Stimulated activated CD4-positive, alpha-beta T cell treated with anti-CD3 and anti-CD28 coated beads, Interleukin-1b, Interleukin-23, amount 100 ng/mL, for 4 hours (primary cell): ENCODE data around the gene APLF.
A peak's percentile ranks its signal among the peaks of the same experiment; 100 is the strongest.
"Not testable (repeated sequence)": the region's sequence is repeated elsewhere in the genome, so short reads cannot be mapped to it uniquely, and the experiment has no call there.

Source experiments
- DNase-seq, 2 donors: peaks; one replicate each; pipeline ENCODE4 v3.0.0-alpha.2; 2020; ENCODE audit warnings: low read depth in 2 of 2

The APLF gene

DNA sequence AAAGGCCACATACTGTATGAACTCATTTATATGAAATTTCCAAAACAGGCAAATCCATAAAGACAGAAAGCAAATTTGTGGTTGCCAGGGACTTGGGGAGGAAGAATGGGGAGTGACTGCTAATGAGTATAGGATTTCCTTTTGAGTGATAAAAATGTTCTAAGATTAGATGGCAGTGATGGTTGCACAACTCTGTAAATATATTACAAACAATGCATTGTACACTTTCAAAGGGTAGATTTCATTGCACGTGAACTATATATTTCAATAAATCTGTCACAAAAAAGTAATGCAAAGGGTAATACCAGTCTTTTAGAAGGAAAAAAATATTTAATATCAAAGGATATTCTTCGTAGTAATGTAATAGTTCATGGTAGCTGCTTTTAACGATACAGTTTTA is 112.3 kb downstream of the APLF start:
- DNase-seq: no peak

DNA sequence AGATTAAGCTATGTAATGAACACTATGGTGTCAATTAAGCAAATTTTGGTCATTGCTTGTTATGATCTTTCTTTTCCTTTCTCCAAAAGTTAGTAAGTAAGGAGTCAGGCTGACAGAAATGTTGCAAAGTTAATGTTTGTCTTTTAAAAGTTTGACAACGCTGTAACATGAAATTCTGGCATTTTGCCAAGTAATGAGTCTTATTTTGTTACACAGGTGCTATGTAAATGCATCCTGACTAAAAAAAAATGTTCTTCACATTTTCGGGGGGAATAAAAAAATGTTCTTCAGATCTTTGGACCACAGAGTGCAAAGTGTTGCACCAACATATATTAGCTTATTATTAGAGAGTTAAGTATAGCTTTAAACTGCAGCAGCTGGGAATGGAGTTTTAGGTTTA is 121.2 kb downstream of the APLF start:
- no peak for DNase-seq

DNA sequence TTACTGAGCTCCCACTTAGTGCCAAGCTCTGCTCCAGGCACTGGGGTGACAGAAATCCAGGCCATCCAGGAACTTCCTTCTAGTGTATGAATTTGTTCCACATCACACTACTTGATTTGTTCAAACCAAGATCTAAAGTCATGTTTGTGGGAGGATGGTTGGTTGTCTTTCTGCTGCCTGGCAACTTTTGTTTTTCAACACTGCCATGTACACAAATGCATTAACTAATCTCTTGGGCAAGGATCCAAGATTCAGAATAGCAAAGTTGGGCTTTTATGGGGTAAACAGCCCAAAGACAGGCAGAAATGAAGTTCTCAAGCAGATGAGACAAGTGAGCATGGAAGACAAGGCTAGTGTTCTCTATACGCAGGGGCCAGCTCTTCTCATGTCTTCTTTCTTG is 122.6 kb downstream of the APLF start:
- no peak for DNase-seq

DNA sequence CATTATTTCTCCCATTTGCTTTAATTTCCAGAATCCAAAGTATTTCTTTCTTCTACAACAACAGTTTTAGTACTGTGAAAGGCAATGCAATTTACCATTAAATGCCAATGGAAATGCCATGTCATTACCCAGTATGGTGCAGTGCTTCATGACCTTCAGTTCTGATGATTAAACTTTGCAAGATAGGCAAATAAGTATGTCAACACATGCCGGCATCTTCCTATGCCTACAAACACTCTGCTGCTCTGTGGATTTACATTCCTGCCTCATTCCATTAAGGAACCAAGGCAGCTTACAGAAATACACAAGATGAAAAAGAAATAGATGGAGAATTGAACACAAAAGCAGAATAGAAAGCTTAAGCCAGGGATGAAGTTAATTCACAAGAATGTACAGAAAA is 123.3 kb downstream of the APLF start:
- no peak for DNase-seq

DNA sequence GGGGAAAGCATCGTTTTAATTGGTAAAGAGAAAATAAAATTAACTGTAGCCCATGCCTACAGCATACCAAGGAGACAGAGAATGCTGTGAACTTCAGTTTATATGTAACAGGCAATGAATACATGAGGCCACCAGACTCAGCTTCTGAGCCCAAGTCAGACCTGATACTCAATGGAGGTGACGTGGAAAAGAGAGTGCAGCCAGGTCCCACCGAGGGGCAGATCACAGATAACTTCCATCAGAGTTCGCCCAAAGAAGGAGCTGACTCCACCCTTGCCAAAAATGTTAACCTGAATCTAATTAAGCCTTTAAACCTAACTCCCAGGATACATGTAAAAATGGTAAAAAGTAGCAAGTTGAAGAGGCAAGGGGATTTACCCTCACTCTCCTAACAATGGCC is 123.8 kb downstream of the APLF start:
- no peak for DNase-seq

DNA sequence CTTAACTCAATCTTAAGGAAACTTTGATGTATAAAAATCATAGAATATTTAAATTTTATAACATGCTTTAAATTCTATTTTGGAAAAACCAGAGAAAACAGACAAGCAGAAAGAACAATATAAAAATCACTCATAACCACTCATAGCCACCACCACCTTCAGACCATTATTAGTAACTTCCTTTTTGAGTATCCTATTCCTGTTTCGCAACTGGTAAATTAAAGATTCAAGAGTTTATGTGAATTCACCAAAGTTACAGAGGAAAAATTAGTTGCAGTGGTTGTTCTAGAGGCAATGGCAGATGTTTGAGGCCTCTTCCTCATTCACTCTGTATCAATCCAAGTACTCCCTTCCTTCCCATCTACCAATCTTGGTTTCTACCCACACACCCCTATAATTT is 126.7 kb downstream of the APLF start:
- DNase-seq: no peak

DNA sequence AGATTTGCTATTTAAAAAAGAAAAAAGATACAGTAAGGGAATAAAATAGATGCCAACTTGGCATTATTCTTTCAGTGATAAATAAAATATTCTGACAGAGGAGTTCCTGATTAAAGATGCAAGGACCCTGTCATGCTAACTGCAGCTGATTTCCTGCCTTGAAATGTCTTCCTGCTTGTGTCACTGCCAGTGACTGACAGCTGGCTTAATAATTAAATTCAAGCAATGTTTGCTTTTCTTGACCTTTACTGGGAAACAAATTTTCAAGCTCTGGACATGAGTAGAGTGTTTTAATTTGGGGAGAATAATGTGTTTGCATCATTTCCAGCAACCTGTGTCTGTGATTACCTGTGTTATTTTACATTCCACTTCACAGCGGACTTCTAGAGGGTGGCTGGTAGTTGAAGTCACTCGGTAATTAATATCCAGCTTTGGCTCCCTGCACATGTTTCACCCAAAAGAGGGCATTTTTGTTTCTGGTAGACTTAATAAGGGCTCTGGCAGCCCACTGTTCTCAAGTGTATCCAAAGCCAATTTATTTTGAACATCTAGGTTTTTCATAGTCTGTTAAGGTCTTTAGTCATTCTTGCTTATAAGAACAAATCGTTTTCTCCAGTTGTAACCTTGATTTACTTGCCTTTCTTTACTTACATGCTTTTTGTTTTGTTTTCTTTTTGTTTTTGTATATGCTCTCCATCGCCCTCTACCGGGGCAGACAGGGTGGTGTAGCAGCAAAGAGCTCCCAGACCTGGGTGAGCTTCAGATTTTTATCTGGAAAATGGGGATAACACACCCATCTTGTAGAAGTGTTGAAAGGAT is 127.5 kb downstream of the APLF start:
- peak; percentile 34 to 40 for DNase-seq

DNA sequence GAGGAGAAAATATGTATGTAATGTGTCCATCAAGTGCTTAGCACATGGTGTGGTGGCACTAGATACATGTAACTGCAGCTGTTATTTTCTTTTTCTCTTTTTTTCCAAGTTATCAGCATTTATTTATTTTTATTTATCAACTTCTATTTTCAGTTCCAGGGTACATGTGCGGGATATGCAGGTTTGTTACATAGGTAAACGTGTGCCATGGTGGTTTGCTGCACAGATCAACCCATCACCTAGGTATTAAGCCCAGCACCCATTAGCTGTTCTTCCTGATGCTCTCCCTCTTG is 128.1 kb downstream of the APLF start:
- not testable (repeated sequence) for DNase-seq

DNA sequence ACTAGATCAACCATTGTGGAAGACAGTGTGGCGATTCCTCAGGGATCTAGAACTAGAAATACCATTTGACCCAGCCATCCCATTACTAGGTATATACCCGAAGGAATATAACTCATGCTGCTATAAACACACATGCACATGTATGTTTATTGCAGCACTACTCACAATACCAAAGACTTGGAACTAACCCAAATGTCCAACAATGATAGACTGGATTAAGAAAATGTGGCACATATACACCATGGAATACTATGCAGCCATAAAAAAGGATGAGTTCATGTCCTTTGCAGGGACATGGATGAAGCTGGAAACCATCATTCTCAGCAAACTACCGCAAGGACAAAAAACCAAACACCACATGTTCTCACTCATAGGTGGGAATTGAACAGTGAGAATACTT is 133.1 kb downstream of the APLF start:
- DNase-seq: not testable (repeated sequence)

DNA sequence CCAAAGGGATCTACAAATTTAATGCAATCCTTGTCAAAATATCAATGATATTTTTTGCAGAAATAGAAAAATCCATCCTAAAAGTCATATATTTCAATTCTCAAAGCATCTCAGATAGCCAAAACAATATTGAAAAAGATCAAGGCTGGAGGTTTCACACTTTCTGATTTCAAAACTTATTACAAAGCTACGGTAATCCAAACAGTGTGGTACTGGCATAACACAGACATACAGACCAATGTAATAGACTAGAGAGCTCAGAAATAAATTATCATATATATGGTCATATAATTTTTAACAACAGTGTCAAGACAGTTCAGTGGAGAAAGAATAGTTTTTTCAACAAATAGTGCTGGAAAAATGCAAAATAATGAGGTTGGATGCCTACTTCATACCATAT is 135.7 kb downstream of the APLF start:
- DNase-seq: no peak

DNA sequence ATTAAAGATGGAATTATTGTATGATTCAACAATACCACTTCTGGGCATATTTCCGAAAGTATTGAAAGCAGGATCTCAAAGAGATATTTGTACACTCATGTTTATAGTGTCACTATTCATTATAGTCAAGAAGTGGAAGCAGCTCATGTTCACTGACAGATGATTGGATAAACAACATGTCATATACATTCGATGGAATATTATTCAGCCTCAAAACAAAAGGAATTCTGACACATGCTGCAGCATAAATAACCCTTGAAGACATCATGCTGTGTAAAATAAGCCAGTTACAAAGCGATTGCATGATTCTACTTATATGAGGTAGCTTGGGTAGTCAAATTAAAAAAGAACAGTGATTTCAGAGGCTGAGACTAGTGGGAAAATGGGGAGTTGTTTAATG is 136.7 kb downstream of the APLF start:
- DNase-seq: no peak

DNA sequence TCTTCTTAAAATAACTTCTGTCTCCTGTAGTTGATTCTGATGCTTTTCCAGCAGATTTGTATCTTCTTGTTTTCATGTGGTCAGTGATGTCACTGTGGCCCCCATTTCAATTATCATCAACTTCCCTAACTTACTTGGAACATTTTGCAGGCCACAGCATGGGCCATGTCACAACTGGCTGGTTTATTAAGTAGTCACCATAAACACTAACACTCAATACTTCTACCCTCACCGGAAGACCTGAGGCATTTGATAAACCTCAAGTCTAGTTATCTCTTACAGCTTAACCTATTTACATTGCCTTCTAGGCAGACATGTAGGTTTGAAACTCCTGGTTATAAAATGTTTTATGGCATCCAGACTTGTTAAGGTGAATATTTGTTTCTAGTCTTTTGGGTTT is 138.6 kb downstream of the APLF start:
- DNase-seq: no peak

DNA sequence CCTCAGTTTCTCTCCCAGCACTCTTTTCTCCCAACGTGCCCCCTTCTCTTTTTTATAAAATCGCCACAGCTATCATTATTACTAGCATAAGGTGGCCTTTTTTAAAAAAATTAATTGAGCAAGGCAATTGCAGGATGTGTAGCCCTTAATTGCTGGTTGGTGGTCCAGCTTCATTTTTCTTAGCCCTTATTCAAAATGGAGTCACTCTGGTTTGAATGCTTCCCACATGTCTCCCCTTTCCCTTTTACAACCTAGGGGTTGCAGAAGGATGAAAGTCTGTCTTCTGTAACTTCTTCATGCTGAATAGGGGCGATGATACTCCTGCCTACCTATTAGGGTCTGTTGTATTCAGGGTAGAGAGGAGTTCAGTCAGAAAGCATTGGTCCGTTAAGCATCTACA is 139.4 kb downstream of the APLF start:
- no peak for DNase-seq

DNA sequence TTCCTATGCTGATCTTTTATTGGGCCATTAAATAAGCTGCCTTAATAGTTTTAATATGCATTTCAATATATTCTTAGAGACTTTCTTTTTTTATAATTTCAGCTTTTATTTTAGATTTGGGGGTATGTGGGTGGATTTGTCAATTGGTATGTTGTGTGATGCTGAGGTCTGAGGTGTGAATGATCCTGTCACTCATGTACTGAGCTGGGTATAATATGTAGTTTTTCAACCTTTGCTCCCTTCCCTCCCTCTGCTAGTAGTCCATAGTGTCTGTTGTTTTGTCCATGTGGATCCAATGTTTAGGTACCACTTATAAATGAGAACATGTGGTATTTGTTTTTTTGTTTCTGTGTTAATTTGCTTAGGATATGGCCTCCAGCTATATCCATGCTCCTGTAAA is 140.5 kb downstream of the APLF start:
- no peak for DNase-seq

DNA sequence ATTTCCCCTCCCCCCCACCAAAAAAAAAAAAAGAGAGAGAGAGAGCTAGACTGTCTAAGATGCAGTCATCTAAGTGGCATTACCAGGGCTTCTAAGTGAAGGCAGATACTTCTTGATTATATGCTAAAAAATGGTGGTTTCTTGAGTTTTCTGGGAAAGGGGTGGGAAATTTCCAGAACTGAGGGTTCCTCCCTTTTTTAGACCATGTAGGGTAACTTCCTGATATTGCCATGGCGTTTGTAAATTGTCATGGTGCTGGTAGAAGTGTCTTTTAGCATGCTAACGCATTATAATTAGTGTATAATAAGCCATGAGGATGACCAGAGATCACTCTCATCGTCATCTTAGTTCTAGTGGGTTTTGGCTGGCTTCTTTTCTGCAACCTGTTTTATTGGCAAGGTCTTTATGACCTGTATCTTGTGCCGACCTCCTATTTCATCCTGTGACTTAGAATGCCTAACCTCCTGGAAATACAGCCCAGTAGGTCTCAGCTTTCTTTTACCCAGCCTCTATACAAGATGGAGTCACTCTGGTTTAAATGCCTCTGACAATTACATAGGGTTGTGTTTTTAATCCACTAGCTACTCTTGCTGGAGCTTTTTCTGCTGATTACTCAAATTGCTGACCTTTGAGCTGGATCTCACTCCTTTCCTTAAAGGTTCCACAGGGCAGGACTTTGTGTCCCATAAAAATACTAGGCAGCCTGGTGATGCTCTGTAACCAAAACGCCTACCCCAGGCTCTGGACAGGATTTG is 145.6 kb downstream of the APLF start:
- DNase-seq: no peak

DNA sequence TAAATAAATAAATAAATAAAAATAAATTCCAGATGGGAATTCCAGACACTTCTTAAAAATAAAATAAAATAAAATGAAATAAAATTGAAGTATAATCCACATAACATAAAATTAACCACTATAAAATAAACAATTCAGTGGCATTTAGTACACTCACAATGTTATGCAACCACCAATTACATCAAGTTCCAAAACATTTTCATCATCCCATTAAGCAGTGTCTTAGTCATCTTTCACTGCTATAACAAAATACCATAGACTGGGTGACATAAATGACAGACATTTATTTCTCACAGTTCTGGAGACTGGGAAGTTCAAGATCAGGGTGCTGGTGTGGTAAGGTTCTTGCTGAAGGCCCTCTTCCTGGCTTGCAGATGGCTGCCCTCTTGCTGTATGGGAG is 153.4 kb downstream of the APLF start:
- DNase-seq: no peak

DNA sequence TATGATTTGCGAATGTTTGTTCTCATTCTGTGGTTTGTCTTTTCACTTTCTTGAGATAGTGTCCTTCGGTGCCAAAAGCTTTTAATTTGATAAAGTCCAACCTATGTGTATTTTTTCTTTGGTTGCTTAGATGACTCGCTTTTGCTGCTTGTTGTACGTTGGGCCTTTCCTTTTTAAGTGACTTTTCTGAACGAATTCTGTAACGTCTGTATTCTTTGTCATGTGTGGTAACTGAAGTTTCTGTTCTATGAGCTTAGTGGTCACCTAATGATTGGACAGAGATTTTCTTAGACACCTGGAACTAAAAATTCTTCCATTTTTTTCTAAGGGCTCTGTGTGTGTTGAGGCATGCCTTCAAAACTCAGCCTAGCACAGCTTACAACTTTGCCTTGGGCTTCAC is 156.4 kb downstream of the APLF start:
- DNase-seq: no peak

DNA sequence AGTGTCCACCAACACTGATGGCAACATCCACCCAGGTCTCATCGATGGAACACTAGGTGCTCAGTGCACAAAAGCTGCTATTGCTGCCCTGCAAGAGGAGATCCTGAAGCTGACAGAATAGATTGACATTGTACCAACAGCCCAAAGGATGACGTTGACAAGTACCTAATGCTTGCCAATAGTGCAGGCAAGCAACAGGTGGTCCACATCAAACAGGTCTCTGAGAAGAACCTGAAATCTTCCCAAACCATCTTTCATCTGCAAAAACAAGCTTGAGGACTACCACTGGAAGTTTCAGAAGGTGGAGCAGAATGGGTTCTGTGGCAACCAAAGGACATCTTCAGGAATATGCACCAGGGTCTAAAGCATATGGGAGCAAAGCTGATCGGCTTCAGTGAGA is 160.2 kb downstream of the APLF start:
- no peak for DNase-seq
